HTERT RPE-1 (cell line): ENCODE data around the gene NPC1L1.
"Not testable (repeated sequence)": the region's sequence is repeated elsewhere in the genome, so short reads cannot be mapped to it uniquely, and the experiment has no call there.

Experiments
- in situ Hi-C: fragments of 300-500 bp; cut with MboI; formaldehyde crosslinking; loops from 4 replicates; pipeline ENCODE4 v1.14.3; 2020; ENCODE audit warnings: low sequenced_read_pairs

NPC1L1 gene

GRCh38 chr7:44511236-44511635 is 29.9 kb downstream of the NPC1L1 start:
- in situ Hi-C loops = no loop called here

- in situ Hi-C loops = no loop called here
Measured at GRCh38 chr7:44508328-44509030, 32.7 kb downstream of the NPC1L1 start.

- in situ Hi-C loops = not testable (repeated sequence)
Measured at GRCh38 chr7:44506592-44507288, 34.4 kb downstream of the NPC1L1 start.

GRCh38 chr7:44505595-44505994 is 35.5 kb downstream of the NPC1L1 start:
- in situ Hi-C loops = no loop called here

GRCh38 chr7:44498230-44498954 is 42.7 kb downstream of the NPC1L1 start:
- in situ Hi-C loops = no loop called here

- in situ Hi-C loops = no loop called here
Measured at GRCh38 chr7:44497155-44498027, 43.7 kb downstream of the NPC1L1 start.

GRCh38 chr7:44496385-44496784 is 44.7 kb downstream of the NPC1L1 start:
- in situ Hi-C loops = no loop called here

- in situ Hi-C loops = no loop called here
Measured at GRCh38 chr7:44494960-44495359, 46.2 kb downstream of the NPC1L1 start.

- in situ Hi-C loops = no loop called here
Measured at GRCh38 chr7:44491229-44491628, 49.9 kb downstream of the NPC1L1 start.

- in situ Hi-C loops = no loop called here
Measured at GRCh38 chr7:44490351-44491200, 50.6 kb downstream of the NPC1L1 start, which contains the start of gene NUDCD3. Gene NUDCD3, minus strand, starts transcription at chr7:44490658. Its CDS starts 58 bp downstream, at chr7:44490600.

- in situ Hi-C loops = no loop called here
Measured at GRCh38 chr7:44489955-44490350, 51.2 kb downstream of the NPC1L1 start.

- in situ Hi-C loops = no loop called here
Measured at GRCh38 chr7:44488955-44489354, 52.2 kb downstream of the NPC1L1 start.

- in situ Hi-C loops = no loop called here
Measured at GRCh38 chr7:44486693-44487092, 54.4 kb downstream of the NPC1L1 start.

GRCh38 chr7:44486001-44486400 is 55.1 kb downstream of the NPC1L1 start:
- in situ Hi-C loops = no loop called here

- in situ Hi-C loops = no loop called here
Measured at GRCh38 chr7:44484482-44485313, 56.4 kb downstream of the NPC1L1 start.

- in situ Hi-C loops = no loop called here
Measured at GRCh38 chr7:44482502-44483485, 58.3 kb downstream of the NPC1L1 start.

GRCh38 chr7:44477938-44478337 is 63.2 kb downstream of the NPC1L1 start:
- in situ Hi-C loops = no loop called here
